Stimulated activated CD8-positive, alpha-beta memory T cell treated with anti-CD3 and anti-CD28 coated beads, Interleukin-12 subunit alpha, Interleukin-12 subunit beta, amount 100 ng/mL, for 1 hour (primary cell): ENCODE measurements around the gene SERPINB6.
"Not testable (repeated sequence)": the region's sequence is repeated elsewhere in the genome, so short reads cannot be mapped to it uniquely, and the experiment has no call there.

ENCODE experiments used
- DNase-seq: peaks from one replicate; pipeline ENCODE4 v3.0.0-alpha.2; 2020; ENCODE audit warnings: low read depth

SERPINB6 gene

GRCh38 chr6:2971420-2972218, at the start of gene SERPINB6:
SERPINB6 (minus strand) TSS chr6:2971567; CDS start chr6:2959332, 12,235 bp downstream.
- DNase-seq = peak; percentile 15

GRCh38 chr6:3019749-3020320, 48.5 kb upstream of the SERPINB6 start:
- DNase-seq = no peak

DNA sequence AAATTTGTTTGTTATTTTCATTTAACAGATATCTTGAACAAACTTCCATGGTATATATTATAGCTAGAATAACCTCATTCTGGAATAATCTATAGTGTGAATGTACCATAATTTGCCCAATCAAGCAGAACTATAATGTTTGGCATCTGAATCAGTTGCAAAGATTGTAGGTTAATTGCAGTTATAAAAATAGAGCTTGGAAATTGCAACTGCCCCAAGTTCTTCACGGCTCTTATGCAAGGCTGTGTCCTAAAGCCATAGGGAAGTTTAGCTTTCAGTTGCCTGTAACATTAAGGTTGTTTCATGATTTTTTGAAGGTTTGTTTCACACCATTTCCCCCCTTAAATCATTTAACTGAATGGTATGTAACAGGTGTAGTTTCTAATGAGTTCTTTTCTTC, 47.7 kb upstream of the SERPINB6 start:
- no peak for DNase-seq

- DNase-seq = no peak
Measured at GRCh38 chr6:3017304-3017703, 45.9 kb upstream of the SERPINB6 start.

DNA sequence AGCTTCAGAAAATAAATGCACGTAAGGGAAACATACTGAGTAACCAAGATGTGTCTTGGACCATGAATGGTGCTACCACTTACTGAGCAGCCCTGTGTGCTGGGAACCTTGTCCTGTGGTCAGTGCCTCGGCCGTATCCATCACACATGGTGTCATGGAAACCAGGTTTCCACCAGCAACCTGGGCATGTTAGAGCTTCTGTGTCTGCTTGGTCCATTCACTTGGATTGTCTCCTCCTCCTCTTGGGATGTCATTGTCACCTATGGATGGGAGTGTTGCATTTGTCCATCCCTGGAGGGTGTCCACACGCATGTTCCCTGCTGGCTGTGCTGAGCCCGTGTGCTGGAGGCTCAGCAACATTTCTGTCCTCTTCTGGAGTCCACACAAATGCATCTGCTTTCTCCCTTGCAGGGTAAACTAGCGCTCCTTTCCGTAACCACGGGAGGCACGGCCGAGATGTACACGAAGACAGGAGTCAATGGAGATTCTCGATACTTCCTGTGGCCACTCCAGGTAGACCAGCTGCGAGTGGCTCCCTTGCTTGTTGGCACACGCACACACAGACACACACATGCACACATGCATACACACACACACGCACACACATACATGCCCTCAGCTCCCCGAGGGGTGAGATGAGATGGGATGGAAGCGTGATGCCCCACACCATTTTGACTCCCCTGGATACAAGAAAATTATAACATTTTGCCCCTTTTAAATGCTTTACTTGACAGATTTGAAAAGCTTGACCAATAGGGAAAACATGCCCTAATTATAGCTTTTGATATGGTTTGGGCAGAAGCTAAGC, 45.3 kb upstream of the SERPINB6 start:
- DNase-seq = no peak

DNA sequence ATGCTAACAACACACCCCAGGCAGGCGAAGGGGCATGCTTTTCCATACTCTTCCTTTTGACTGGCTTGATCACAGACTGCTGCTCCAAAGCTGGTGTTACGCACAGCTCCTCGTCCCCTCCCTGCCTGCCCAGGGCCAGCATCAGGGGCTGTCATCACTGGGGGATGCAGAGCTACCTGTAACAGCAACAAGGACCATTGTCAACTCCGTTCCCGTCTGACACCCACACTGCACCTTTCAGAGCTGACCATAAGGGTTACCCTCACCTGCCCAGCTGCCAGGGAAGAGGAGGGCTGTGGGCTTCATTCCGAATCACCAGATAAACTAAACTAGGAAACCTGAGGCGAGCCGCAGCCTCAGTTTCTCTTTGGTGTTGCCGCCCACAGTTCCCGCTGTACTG, 43.8 kb upstream of the SERPINB6 start:
- no peak for DNase-seq

GRCh38 chr6:3014675-3015066, 43.3 kb upstream of the SERPINB6 start:
- no peak for DNase-seq

- no peak for DNase-seq
Measured at GRCh38 chr6:3013901-3014674, 42.7 kb upstream of the SERPINB6 start.

DNA sequence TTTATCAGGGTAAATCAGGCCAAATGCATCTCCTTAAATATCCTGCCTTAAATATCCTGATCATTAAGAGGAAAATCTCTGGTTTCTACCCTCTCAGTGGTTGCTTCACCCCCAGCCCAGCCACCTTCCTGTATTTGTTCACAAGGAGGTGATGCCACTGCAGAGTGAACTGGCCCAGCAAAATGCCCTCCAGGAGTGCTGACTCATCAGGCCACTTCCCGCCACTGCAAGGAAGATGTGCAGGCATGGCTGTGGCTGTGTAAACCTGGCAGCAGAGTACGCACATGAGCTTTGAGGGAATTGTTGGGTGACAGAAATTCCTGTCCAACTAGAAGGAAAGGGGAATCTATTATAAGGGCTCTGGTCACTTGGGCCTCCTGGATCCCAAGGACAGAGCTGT, 42.1 kb upstream of the SERPINB6 start:
- DNase-seq = no peak

GRCh38 chr6:3011592-3011991, 40.2 kb upstream of the SERPINB6 start:
- no peak for DNase-seq

- DNase-seq = no peak
Measured at GRCh38 chr6:3011158-3011557, 39.8 kb upstream of the SERPINB6 start.

DNA sequence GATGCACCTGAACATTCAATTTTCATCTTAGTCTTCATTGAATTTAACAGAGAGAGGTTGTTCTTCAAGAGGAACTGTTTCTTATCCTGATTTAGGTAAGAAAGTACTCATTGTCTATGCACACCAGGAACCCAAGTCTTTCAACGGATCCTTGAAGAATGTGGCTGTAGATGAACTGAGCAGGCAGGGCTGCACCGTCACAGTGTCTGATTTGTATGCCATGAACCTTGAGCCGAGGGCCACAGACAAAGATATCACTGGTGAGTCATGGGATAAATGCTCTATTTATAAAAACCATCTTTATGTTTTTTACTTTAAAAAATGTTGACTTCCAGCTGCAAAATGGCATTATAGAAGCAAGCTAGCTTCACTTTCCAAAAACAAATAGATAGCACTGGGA, 38.6 kb upstream of the SERPINB6 start:
- no peak for DNase-seq

DNA sequence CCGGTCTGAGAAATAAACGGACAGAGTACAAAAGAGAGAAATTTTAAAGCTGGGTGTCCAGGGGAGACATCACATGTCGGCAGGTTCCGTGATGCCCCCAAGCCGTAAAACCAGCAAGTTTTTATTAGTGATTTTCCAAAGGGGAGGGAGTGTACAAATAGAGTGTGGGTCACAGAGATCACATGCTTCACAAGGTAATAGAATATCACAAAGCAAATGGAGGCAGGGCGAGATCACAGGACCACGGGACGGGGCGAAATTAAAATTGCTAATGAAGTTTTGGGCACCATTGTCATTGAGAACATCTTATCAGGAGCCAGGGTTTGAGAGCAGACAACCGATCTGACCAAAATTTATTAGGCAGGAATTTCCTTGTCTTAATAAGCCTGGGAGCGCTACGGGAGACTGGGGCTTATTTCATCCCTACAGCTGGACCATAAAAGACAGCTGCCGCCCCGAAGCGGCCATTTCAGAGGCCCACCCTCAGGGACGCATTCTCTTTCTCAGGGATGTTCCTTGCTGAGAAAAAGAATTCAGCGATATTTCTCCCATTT, 37.4 kb upstream of the SERPINB6 start:
- DNase-seq = not testable (repeated sequence)

- DNase-seq = no peak
Measured at GRCh38 chr6:3007571-3007970, 36.2 kb upstream of the SERPINB6 start.

GRCh38 chr6:3006476-3006875, 35.1 kb upstream of the SERPINB6 start:
- no peak for DNase-seq

DNA sequence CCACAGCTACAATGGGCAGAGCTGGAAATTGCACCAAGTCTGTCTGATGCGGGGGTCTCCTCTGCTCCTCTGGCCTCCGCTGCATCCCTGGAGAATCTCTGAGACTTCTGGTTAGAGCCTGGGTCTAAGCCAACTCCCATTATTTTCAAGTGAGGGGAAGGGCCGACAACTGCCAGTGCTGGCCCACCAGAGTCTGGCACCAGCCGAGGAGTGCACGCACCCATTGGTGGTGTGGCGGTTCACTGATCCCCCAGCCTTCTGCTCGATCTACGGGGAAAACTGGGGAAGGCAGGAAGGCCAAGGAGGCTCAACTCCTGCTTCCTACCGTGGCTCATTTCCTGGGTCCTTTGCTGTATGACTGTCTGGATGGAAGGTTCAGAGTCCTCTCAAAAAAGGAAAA, 34.5 kb upstream of the SERPINB6 start:
- DNase-seq = no peak

GRCh38 chr6:3005077-3005476, 33.7 kb upstream of the SERPINB6 start:
- DNase-seq = no peak

DNA sequence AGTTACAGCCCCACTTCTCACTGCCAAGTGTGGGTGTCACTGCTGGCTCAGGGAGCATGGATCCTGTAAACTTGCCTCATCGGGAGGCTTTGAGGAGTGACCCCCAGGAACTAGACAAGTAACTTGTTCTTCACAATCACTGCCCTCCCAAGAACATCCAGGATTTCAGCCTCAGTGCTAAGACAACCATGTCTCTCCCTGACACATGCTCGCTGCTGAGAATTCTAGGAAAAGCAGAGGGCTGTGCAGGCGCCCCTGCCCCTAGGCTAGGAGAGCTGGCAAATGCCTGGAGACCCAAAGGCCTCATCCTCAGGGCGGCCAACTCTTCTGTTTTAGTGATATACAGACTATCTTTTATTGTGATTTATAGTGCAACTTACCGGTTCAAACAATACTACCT, 31.9 kb upstream of the SERPINB6 start:
- DNase-seq = not testable (repeated sequence)

GRCh38 chr6:3001773-3002293, 30.5 kb upstream of the SERPINB6 start:
- no peak for DNase-seq

- DNase-seq = no peak
Measured at GRCh38 chr6:3001146-3001772, 29.9 kb upstream of the SERPINB6 start.
